Fibroblast of skin of left biceps (primary cell): ENCODE measurements around the gene USP34.

Experiments
- DNase-seq, 2 experiments: peaks; one replicate each; pipeline ENCODE4 v3.0.0-alpha.2; 2013; ENCODE audit warnings: low read depth in 2 of 2

Gene USP34

DNA sequence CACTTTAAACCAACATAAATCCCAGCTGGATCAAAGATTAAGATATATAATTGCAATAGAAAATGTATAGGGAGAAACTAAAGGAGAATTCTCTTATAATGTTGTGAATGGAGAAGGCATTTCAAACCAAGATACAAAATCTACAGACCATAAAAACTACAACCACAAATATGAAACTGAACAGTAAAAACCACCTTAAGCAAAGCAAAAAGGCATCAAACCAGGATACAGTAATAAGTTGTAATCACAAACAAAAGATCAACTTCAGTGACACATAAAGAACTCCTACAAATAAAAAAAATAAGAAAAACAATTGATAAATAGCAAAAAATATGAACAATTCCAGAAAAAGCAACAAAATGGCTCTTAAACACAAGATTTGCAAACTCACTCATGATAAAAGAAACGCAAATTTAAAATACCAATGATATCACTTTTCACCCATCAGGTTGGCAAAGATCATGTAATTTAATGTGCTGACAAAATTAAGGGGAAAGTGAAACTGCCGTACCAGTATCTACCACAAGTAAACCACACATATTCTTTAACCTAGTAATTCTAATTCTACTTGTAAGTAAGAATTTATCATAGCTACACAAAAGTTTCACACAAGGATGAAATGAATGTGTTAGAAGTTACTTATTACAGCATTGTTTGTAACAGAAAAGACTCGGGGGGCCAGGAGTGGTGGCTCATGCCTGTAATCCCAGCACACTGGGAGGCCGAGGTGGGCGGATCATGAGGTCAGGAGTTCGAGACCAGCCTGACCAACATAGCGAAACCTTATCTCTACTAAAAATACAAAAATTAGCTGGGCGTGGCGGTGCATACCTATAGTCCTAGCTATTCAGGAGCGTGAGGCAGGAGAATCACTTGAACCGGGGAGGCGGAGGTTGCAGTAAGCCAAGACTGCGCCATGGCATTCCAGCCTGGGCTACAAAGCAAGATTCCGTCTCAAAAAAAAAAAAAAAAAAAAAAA is 101.9 kb downstream of the USP34 start:
- no peak for DNase-seq

DNA sequence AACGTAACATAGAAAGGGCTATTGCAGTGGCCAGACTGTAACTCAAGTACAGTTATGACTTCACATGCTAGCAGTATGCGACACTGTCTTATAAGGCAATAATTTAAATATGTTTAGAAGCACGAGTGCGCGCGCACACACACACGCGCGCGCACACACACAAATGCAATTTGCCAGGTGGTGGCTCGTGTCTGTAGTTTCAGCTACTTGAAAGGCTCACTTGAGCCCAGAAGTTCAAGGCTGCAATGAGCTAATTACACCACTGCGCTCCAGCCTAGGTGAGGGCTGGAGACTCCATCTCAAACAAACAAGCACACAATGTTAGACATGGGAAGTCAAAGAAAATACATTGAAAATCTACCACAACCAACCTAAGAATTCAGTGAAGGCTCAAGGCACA is 103.7 kb downstream of the USP34 start:
- DNase-seq: no peak

DNA sequence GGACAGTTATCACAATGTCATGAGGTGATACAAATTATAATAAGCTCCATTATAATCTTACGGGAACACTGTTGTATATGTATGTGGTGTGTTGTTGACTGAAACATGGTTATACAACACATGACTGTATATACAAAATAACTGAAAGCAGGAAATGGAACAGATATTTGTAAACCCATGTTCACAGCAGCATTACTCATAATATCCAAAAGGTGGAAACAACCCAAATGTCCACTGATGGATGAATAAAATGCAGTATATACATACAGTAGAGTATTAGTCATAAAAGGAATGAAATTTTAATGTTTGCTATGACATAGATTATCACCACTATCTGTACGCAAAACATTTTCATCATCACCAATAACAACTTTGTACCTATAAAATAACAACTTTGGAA is 107.3 kb downstream of the USP34 start:
- DNase-seq: no peak

DNA sequence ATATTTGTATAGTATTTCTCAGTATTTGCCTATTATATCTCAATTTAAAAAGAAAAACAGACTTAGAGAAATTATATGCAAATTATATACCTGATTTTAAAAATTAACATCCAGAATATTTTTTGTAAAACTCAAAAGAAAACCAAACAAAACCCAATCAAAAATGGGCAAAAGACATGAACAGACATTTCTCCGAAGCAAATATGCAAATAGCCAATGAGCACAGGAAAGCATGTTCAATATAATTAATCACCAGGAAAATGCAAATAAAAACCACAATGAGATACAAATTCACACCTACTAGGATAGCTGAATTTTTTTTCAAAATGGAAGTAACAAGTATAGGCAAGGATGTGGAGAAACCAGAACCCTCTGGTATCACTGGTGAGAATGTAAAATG is 108.0 kb downstream of the USP34 start:
- no peak for DNase-seq

DNA sequence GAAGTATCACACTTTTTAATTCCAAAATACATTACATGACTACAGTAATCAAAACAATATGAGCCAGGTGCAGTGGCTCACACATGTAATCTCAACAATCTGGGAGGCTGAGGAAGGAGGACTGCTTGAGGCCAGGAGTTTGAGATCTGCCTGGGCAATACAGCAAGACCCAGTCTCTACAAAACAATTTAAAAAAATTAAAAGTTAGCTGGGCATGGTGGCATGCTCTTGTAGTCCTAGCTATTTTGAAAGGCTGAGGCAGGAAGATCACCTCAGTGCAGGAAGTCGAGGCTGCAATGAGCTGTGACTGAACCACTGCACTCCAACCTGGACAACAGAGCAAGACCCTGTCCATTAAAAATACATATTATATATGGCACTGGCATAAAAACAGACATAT is 109.8 kb downstream of the USP34 start:
- DNase-seq: no peak

DNA sequence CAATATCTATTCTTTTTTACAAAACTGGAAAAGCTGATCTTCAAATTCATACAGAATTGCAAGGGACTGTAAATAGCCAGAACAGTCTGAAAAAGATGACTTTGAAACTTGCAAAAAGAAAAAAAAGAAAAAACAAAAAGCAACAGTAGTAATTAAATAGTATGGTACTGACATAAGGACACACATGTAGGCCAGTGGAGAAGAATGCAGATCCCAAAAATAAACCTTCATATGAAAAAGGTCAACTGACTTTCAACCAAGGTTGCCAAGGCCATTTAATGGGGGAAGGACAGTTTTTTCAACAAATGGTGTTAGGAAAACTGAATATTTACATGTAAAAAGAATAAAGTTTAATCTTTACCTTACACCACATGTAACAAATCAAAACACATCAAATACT is 111.8 kb downstream of the USP34 start:
- DNase-seq: no peak

DNA sequence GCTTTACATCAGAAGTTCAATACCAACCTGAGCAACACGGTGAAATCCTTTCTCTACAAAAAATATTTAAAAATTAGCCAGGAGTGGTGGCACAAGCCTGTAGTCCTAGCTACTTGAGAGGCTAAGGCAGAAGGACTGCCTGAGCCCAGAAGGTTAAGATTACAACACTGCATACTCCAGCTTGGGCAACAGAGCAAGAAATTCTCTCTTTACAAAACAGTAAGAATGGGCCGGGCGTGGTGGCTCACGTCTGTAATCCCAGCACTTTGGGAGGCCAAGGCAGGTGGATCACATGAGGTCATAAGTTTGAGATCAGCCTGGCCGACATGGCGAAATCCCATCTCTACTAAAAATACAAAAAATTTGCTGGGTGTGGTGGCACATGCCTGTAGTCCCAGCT is 113.2 kb downstream of the USP34 start:
- no peak for DNase-seq

DNA sequence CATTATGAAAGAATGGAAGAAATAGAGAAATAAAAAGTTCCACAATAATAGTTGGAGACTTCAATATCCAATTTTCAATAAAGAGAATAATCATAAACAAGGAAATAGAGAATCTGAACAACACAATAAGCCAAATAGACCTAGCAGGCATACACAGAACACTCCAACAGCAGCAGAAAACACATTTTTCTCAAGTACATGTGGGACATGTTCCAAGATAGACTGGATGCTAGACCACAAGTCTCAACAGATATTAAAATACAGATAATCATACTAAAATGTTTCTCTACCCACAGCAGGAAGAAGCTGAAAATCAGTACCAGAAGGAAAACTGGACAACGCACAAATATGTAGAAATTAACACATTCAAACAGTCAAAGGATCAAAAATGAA is 113.9 kb downstream of the USP34 start:
- peak; percentile 39 to 49 for DNase-seq

DNA sequence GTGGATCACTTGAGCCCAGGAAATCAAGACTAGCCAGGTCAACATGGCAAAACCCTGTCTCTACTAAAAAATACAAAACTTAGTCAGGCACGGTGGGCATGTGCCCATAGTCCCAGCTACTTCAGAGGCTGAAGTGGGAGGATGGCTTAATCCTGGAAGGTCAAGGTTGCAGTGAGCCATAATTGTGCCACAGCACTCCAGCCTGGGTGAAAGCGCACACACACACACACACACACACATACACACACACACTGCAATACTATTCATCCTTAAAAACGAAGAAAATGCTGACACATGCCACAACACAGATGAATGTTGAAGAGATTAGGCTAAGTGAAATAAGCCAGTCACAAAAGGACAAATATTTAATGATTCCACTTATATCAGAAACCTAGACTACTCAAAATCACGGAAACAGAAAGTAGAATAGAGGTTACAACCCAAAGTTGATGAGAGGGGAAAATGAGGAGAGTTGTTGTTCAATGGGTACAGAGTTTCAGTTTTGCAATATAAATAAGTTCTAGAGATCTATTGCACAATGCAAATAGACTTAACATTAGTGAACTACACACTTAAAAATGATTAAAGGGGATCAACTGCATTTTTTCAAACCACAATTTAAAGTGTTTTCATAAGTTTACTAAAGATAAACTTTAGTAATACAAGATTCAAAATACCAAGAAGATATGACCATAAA is 114.5 kb downstream of the USP34 start:
- DNase-seq: no peak

DNA sequence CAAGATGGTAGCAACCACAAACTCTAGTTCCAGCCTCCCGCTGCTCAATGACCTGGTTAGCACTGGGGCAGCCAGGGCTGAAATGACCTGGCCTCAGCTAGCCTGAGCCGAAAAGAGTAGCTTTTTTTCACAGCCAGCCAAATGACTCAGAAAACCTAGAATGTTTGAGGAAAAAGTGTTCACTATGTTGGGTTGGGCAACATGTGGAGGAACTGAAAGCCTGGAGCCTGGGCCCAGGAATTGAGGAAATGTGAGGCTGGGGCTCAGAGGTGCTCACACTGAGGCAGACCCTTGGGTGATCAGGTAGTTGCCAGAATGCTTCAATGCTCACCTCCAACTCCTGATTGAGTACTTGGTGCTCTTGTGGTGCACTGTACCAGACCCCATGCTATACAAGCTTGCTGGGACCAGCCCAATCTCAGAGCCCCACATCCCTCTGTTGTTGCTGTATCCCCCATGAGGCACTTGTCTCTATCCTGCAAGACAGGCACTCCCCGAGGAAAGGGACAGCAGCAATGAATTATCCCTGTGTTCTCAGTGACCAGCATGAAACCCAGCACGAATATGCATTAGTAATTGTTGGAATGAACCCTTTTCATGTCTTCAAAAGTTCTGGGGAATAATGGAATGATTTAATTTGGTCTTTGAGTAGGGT is 116.2 kb downstream of the USP34 start:
- no peak for DNase-seq

DNA sequence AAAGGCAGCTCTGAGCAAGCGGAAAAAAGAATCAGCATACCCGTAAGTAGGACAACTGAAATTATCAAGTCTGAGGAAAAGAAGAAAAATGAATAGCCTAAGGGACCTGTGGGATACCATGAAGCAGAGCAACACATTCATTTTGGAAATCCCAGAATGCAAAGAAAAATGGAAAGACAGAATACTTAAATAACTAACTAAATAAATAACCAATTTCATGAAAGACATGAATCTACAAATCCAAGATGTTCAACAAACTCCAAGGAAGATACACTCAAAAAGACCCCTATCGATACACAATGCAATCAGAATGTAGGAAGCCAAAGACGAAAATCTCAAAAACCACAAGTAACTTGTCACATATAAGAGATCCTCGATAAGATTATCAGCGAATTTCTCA is 117.0 kb downstream of the USP34 start:
- DNase-seq: no peak

DNA sequence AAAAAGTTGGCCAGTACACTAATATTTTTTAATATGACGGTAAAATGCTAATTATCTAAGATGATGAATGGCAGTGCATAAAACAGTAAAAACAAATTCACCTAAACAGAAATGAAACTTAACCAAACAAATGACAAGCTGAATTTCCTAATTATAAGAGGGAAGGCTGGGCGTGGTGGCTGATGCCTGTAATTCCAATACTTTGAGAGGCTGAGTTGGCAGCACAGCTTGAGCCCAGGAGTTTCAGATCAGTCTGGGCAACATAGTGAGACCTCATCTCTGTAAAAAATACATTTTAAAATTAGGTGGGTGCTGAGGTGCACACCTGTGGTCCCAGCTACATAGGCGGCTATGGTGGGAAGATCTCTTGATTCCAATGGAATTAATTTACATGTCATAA is 120.1 kb downstream of the USP34 start:
- DNase-seq: no peak

DNA sequence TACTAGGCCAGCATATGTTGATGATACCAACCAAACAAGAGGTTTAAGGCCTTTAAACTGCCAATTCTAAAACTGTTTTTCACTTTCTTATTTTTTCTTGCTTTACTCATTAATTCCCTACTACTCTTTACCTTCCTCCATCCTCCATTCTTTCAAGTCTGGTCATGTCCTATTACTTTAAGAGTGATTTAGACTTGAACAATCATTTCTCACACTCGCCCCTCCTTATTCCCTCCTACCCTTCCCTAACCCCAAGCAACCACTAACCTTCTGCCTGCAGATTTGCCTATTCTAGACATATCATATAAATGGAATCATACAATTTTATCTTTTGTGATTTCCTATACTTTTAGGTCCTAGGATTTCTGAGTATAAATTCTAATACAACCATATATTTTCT is 127.7 kb downstream of the USP34 start:
- DNase-seq: no peak

DNA sequence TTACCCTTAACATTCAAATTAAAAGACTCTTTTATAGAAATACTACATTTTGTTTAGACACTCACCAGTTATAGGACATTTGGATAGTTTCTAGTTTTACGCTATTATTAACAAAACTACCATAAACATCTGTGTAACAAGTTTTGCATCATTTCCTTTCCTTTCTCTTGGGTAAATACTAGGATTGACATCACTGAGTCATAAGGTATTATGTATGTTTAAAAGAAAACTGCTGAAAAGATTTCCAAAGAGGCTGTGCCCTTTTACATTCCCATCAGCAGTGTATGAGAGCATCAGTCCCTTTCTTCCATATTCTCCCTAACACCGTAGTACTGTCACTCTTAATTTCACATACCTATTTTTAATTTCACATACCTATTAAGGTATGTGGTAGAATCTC is 130.6 kb downstream of the USP34 start:
- no peak for DNase-seq

DNA sequence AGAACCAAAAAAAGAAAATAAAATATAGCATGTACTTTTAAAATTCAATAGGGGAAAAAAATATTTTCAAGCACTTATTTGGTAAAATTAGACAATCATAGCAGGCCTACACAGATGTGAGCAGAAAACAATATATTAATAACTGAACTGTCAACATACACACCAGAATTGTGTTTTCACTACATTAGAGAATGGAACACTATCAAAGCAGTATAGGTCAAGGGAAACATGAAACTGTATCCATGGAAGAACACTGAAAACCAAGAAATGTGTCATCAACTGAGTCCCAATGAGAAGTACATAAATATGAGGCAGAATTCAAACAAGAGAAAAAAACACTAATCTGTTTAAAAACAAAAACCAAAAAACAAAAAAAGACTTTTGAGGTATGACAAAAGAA is 132.4 kb downstream of the USP34 start:
- no peak for DNase-seq

DNA sequence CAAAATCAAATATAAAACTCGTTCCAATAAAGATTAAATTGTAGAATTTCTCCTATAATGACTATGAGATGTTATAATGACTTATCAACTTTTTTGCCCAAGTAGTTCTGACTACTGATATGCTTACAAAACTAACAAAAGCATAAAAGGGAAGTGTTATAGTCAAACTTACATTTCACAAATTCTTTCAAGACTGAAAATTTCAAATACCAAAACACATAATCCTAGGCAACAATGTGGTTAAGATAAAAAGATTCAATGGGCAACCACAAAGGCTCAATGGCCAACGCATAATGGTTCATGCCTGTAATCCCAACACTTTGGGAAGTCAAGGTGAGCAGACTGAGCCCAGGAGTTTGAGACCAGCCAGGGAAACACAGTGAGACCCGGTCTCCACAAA is 135.7 kb downstream of the USP34 start:
- DNase-seq: no peak

DNA sequence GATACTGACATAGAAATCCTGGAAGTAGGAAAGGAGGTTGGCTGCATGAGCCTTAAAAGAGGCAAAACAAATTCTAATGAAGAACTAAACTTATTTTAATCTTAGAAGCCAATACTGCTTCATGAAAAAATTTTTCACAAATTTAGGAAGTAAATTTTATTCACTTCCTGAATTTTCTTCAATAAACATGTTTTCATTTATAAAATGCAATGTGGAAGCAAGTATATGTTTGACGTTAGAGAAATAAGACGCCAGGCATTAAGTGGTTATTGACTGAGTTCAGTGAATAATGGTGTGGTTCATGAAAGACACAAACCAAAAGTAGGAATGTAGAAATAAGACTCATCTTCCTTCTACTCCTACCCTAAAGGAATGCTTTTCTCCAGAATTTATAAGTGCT is 136.4 kb downstream of the USP34 start:
- DNase-seq: no peak

DNA sequence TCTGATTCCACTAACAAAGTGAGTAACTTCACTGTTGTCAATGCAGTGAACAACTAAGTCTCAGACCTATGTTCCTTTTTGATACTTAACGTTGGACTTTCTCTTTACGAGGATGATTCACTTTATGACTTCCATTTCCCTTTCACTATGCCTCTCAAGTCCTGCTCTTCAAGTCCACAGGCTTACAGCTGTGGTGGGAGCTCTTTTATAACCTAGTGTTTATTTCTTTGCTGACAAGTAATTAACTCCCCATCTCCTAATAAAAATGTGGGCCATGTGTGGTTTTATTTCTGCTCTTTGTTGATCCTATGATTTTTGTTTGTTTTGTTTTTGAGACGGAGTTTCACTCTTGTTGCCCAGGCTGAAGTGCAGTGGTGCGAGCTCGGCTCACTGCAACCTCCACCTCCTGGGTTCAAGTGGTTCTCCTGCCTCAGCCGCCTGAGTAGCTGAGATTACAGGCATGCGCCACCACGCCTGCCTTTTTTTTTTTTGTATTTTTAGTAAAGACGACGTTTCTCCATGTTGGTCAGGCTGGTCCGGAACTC is 142.1 kb downstream of the USP34 start:
- DNase-seq: no peak

DNA sequence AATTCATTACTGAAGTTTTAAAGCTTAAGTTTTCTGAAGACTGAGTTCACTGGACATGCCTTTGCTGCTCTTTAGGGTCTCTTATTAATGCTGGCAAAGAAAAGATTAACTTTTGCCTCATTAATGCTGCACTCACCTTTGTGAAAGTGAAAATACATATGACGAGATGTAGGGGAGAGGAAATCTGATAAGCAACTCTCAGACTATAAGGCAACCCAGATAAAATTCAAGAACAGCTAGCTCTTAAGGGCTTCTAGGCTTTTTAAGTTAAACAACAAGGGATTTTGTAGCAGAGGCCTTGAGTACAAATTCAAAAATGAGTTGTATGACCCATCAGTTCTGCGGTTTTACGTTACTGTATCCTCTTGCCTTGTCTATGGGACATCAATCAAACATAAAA is 143.7 kb downstream of the USP34 start:
- DNase-seq: no peak

DNA sequence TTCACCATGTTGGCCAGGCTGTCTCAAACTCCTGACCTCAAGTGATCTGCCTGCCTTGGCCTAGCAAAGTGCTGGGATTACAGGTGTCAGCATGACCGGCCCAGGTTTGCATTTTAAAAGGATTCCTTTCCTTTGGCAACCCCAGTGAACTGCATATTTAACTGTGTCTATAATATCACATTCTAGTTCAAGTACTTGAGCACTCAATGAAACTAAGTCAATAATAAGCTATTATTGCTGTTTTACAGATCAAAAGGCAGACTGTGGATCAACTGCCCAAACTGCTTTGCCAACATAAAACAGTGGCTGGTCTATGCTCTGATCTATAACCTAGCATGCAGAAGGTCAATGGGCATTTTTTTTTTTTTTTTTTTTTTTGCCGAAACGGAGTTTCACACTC is 144.5 kb downstream of the USP34 start:
- DNase-seq: no peak

DNA sequence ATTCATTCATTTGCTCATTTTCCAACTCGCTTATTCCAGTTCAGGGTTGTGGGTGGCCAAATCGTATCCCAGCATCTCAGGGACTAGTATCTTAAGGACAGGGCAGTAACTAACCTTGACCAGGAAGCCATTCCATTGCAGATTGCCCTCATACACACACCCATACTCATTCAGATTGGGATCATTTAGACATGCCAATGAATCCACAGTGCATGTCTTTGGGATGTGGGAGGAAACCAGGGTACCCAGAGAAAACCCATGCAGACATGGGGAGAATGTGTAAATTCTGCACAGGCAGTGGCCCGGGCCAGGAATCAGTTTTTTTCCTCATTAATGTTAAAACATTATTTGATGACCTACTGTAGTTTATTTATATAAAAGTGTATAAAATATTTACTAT is 150.7 kb downstream of the USP34 start:
- no peak for DNase-seq

DNA sequence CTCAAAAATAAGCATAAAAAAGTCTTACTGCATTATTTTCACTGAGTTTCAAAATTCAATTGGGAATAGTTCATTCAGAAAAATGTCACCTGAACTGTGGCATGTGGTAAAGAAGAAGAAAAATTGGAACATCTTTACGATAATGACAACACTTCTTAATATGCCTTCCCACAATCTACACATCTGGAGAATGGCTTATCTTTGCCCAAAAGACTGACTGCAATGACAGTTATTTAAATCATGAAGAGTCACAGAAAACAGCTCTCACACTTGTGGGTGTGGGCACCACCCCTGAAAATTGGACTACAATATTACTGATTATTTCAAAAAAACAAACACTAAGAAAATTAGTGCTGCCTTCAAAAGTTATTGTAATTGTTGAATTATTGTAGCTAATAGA is 152.3 kb downstream of the USP34 start:
- DNase-seq: no peak
